Effector CD4-positive, alpha-beta T cell (primary cell): ENCODE data around the gene RNASE2. TPM values are rescaled to one million over a fixed set of nuclear protein-coding genes. Genes with fewer than 3 reads are reported as not detected.
"Not testable (repeated sequence)": the region's sequence is repeated elsewhere in the genome, so short reads cannot be mapped to it uniquely, and the experiment has no call there.

ENCODE experiments used
- DNase-seq: peaks from one replicate; pipeline ENCODE4 v3.0.0-alpha.2; 2020
- total RNA-seq: gene quantifications from one replicate; lab custom pipeline; 2026; lab: John Stamatoyannopoulos, UW

The RNASE2 gene
- not detected for total RNA-seq

DNA sequence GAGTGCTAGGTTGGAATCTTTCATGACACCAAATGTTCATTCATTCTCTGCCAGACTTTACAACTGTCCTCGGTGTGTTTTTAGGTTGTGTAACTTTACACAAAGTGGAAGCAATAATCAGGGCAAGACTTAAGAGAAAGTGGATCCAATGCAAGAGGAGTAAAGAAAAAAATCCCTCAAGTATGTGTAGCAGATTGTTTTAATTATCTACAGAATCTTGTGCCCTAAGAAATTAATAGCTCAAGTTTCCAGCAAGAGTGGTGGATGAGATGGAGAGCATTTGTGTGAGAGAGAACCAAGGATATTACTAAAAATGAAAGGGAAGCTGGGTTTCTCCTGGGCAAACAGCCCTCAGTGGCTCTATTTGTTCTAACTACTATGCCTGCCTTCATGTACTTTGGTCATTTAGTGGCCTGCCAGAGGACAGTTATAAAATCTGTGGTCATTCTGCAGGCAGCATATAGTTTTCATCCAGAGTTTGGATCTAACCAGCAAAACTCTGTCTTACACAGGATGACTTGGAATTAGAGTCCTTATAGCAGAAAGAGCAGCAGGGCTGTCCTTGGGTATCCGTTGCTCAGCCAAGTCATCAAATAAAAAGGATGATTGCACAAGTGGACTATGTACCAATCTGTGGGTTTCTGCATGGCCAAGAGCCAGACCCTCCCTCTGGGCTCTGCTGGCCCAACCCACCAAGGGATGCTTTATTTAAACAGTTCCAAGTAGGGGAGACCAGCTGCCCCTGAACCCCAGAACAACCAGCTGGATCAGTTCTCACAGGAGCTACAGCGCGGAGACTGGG lies at the start of gene RNASE2:
TSS of gene RNASE2 (plus strand) at position 752 of the 802 bp plus-strand sequence. CDS start 285 bp downstream, outside the sequence.
- not testable (repeated sequence) for DNase-seq

DNA sequence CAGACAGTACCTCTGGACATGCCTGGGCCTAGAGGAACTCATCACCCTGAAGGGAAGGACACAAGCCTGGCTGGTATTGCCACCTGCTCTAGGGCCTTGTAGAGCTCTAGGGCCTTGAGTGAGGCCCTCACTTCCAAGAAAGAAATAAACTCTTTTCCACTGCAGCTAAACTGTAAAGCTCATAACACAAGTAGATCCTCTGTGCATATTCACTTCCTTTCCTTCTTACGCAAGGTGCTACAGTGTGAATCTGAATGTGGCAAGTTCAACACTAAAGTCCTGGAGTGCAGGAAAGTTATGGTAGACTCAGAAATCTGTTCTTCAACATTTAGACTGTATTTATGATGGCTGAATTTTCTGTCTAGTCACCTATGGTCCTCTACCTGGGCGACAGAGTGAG lies 49.6 kb upstream of the RNASE2 start:
- DNase-seq, result no peak

DNA sequence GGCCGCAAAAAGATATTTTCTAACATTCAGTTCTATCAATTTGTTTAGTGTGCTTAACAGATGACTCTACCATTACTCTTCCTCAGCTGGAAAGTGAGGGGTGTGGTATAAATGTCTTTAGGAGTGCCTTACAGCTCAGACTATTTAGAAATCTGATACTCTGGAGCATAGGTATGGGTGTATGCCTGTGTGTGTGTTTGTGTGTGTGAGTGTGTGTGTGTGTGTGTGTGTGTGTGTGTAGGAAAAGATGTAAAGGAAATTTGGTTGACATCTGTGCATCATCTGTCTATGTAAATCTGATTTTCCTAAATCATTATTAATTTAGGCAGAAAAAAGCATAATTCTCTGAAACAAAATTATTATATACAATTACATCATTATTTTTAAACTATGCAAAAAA lies 48.1 kb upstream of the RNASE2 start:
- no peak for DNase-seq

DNA sequence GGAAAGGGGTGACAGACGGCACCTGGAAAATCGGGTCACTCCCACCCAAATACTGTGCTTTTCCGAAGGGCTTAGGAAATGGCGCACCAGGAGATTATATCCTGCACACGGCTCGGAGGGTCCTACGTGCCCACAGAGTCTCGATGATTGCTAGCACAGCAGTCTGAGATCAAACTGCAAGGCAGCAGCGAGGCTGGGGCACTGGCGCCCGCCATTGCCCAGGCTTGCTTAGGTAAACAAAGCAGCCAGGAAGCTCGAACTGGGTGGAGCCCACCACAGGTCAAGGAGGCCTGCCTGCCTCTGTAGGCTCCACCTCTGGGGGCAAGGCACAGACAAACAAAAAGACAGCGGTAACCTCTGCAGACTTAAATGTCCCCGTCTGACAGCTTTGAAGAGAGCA lies 44.5 kb upstream of the RNASE2 start:
- DNase-seq, result not testable (repeated sequence)

DNA sequence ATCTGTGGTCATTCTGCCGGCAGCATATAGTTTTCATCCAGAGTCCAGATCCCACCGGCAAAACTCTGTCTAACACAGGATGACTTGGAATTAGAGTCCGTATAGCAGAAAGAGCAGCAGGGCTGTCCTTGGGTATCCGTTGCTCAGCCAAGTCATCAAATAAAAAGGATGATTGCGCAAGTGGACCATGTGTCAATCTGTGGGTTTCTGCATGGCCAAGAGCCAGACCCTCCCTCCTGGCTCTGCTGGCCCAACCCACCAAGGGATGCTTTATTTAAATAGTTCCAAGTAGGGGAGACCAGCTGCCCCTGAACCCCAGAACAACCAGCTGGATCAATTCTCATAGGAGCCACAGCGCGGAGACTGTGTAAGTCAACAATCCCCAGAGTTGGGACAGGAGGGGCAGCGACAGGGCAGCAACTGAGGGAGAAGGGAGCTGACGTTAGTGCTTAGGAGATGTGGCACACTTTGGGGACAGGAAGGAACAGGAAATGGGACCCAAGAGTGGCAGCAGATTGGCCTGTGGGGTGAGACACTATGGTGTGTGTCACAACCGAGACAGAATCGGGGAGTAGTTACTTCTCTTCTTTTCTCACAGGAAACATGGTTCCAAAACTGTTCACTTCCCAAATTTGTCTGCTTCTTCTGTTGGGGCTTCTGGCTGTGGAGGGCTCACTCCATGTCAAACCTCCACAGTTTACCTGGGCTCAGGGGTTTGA lies 36.1 kb upstream of the RNASE2 start:
- not testable (repeated sequence) for DNase-seq

DNA sequence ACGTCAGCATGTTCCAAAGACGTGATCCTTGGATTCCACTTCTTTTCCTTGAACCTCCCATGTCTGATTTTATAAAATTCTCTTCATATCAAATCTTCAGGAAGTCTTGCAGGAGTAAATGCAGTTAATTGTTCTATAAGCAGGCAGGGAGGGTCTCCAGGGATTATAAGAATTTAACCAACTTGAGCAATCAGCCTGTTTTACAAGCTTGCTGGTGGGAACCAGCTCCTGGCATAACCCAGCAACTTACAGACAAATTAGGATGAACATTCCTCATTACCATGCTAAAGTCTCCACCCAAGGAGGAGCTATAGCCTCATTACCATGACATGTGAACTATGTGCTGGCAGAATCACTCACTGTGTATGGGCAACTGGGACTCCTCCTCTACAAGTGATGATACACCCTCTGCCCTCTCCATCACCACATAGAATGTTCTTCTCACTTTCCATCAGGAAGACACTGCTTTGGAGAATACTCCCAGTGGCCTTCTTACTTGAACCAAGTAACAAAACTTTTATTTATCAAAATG lies 31.5 kb upstream of the RNASE2 start:
- DNase-seq, result not testable (repeated sequence)

DNA sequence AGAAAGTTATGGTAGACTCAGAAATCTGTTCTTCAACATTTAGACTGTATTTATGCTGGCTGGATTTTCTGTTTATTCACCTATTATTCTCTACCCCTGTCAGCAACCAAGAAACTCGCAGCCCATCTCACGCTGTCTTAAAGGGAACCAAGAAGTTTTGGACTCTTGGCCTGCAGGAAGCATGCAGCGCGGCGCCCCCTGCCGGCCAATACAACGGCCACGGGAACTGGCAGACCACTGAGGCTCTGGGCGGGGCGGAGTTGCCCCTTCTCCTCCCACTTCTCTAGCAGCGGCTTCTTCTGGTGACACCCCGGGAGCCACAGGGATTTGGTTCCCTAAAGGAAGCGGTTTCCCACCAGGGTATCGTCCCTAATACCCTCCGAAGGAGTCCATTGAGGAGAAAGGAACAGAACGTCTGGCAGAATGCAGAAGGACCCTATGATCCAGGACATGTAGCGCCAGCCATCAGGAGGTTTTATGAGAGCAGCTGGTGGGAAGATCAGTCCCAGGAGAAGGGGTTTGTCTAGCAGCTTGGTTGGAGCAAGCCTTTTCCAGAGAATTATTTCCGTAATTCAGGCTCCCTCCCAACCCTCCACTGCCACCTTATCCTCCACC lies 21.0 kb upstream of the RNASE2 start:
- no peak for DNase-seq

DNA sequence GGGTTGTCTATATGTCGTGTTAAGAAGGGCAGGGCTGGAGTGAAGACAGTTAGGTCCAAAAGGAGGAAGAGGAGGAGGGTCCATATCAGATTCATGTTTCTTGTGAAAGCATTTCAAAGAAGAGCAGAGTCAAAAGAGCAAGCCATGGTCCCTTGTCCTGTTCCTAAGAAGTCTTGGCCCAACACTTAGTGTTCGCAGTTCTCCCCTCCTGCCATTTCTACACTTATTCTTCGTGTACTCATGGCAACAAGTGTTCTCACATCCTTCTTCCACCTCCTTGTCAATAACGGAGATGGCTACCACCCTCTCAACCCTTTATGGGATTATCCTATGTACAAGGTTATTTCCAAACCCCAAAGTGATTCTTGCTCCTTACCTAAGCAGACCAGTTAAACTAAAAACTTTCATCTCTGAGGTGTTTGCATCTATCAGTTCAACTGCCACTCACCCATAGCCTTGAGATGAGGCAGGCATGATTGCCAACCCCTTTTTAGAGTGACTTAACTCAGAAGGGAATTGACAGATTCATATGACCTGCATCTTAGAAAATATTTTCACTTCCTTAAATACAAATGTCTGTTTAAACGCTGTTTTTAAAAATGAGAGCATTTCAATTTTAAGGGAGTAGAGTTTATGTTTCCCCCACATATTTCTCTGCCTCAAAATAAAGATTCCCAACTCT lies 19.8 kb upstream of the RNASE2 start:
- DNase-seq, result no peak

DNA sequence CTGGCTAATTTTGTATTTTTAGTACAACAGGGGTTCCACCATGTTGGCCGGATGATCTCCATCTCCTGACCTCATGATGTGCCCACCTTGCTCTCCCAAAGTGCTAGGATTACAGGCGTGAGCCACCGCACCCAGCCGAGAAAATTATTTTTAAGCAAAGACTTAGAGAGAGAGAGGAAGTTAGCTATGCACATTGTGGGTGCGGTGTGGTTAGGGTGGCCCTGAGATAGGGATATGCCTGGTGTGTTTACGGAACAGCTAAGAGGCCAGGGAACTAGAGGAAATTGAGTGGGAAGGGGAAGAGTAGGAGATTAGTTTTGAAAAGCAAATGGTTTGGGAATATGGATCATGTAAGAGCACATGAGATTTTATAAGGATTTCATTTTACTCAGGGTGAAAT lies 10.1 kb upstream of the RNASE2 start:
- DNase-seq, result not testable (repeated sequence)

DNA sequence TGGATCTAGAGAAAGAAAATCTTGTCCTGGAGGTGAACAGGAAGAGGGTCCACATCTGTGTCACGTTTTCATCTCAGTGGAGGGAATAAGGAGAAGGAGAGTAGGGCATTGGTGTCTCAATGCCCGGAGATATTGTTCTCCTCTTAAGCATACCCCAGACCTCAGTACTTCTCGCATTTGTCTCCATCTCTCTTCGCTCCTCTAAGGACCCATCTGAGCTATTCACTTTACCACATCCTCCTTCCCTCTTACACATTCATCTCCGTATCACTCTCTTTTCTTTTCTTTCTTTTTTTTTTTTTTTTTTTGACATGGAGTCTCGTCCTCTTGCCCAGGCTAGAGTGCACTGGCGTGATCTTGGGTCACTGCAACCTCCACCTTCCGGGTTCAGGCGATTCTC lies 8.6 kb upstream of the RNASE2 start:
- DNase-seq, result not testable (repeated sequence)

DNA sequence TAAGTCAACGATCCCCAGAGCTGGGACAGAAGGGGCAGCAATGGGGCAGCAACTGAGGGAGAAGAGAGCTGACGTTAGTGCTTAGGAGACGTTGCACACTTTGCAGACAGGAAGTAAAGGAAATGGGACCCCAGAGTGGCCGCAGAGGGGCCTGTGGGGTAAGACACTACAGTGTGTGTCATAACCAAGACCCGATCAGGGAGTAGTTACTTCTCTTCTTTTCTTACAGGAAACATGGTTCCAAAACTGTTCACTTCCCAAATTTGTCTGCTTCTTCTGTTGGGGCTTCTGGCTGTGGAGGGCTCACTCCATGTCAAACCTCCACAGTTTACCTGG lies 219 bp downstream of the RNASE2 start:
- not testable (repeated sequence) for DNase-seq

DNA sequence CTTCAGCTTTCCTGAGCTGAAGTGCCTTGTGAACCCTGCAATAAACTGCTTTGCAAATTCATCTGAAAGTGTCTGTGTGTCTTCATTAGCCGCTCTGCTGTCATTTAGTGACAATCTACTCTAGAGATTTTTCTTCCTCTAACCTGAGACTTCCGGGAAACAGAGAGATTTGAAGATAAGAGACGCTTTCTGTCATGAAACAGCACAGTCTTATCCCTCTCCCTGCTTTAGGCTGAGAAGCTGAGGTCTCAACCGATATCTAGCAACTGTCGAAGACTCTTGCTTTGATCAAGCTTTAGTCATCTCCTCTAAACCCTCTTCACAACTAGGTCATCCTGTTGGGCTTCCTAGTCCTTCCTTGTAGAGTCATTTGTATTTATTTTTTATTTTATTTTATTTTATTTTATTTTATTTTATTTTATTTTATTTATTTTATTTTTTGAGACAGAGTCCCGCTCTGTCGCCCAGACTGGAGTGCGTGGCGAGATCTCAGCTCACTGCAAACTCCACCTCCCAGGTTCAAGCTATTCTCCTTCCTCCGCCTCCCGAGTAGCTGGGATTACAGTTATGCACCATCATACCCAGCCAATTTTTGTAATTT lies 1.2 kb downstream of the RNASE2 start:
- DNase-seq, result no peak

DNA sequence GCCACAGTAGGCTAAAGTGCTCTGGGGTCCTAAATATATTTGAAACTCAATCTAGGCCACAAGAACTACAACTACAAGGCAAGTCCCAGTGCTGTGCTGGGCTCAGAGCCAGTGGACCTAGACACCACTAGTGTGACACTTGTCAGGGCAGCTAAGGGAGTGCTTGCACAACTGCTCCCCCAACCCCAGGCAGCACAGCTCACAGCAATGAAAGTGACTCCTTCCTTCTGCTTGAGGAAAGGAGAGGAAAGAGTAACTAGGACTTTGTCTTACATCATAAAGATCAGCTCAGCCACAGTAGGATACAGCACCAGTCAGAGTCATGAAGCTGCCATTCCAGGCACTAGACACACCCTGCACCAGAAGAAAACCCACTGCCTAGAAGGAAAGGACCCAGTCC lies 3.7 kb downstream of the RNASE2 start:
- not testable (repeated sequence) for DNase-seq

DNA sequence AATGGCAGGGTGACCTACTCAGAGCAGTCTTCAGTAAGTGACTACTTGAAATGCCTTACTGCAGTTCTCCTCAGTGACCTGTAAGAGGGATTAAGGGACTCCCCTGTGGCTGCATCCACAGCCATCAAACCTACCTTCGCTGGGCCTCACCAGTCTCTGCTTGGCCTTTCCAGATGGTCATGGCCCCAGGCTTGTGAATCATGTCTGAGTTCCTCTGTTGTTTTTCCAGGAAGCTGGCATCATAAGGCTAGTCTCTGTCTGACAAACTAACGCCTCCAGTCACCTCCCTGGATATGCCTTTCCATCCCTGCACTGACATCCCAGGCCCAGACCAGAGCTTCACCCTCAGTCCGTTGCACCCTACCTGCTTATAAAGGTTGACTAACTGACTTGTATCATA lies 14.0 kb downstream of the RNASE2 start:
- DNase-seq, result no peak

DNA sequence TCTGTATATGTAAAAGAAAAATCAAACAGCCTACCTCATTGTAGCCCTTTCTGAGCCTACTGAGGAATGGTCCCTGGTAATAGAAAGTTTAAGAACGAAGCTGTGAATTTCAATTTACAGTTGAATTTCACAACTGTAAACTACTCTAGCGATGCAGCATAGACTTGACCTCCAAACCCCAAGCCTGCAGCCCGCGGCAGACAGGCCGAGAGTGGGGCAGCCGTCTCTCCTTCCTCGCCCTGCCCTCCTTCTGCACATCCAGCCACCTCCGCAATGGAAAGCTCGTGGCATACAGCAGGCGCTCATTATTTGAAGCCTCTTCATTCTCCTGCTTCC lies 15.3 kb downstream of the RNASE2 start:
- no peak for DNase-seq

DNA sequence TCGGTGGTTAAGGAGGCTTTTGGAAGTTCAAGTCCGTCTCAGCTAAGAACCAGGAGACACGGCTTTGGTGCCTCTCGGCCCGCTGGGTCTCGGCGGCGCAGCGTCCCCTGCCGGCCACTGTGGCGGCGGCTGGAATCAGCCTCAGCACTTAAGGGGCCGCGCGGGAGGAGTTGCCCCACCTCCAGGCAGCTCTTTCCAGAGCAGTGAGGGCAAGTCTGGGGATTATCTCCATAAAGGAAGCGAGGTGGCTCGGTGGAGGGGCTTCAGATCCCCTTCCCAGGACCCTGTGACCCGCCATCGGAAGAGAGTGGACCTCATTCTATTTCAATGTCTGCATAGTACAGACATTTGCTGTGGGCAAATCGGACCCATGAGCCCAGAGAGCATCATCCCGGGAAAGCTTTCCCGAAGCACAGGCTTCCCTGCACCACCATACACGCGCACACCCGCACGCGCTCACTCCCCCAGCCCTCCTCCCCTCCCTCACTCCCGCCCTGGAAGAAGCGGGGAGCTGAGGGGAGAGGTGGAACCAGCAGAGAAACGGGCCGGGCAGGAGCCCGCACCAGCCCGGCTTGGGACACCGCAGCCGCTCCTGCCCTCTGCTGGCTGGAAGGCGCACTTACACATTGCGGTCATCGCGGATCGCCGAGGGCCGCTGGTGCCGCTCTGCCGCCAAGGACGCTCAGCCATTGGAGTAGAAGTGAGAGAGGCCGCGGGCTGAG lies 15.9 kb downstream of the RNASE2 start:
- DNase-seq, result peak; percentile 65

DNA sequence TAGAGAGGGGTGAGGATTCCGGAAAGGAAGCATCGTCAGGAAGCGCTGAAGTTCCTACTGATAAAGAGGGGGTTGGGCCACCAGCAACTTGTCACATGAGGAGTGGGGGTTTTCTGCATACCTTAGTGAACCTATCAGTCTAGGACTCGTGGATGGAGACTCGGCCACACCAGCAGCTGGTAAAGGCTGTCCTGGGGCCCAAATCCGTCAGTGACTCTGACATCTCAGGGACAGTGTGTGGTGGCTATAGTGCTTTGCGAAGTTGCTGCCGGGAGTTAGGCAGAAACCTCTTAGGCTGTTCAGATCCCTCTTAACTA lies 16.4 kb downstream of the RNASE2 start:
- no peak for DNase-seq

DNA sequence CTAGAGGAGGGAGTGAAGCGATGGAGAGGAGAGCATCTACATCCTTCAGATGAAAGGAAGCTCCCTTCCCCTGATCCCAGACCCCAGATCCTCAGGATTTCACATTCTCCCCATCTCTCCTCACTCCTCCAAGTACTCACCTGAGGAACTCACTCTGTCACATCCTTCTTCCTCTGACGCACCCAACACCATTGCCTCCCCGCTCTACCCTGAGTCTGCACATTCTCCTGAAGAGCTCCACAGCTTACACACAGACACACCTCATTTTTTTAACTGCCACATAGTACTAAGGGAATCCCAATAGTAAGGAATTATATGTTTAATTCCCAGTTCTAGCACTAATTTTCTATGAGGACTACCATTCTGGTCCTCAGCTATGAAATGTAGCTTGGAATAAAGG lies 18.2 kb downstream of the RNASE2 start:
- DNase-seq, result no peak

DNA sequence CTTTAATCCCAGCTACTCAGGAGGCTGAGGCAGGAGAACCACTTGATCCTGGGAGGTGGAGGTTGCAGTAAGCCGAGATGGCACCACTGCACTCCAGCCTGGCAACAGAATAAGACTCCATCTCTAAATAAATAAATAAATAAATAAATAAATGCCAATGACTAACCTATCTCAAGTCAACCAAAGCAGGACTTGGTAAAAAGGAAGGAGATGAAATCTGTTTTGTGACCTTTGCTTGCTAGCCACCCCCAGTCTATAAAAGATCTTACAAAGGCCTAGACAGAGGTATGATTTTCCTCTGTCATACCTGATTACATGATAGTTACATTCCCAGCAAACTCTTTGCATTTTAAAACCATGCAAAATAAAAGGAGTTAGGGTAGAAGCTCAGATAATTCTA lies 21.0 kb downstream of the RNASE2 start:
- DNase-seq, result no peak

DNA sequence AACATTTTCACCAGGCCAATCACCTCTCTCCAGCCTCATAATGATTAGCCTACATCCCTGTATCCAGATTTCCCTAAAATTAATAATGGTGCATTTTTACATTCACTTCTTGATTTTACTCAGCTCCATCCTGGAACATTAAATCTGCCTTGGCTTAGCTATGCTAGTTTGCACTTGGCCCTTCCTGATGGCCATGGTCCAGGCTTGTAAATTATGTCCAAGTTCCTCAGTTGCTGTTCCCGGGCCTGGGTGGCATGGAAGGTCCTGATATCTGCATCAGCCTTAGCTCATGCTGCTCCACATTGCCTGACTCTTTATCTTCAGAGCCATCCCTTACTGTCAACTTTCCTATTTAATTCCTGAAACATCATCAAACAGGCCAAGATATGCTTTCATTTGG lies 23.4 kb downstream of the RNASE2 start:
- no peak for DNase-seq

DNA sequence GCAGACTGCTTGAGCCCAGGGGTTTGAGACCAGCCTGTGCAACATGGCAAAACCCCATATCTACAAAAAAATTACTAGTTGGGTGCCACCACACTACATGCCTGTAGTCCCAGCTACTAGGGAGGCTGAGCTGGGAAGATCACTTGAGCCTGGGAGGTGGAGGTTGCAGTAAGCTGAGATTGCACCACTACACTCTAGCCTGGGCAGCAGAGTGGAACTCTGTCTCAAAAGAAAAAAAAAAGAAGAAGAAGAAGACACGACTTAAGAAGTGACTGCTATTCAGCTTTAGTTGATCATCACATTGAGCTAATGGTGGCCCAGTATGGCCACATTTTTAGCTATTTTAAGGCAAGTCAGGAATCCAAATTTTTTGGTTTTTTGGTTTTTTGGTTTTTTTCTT lies 25.6 kb downstream of the RNASE2 start:
- no peak for DNase-seq
